Smooth muscle cell of the brain vasculature (primary cell): Measurements from ENCODE around the gene SST.

Experiments used
- DNase-seq: peaks from one replicate; pipeline ENCODE4 v3.0.0-alpha.2; 2012; ENCODE audit warnings: low read depth, low spot score

SST gene

GRCh38 chr3:187629711-187630110 is 40.5 kb downstream of the SST start:
- no peak for DNase-seq

DNA sequence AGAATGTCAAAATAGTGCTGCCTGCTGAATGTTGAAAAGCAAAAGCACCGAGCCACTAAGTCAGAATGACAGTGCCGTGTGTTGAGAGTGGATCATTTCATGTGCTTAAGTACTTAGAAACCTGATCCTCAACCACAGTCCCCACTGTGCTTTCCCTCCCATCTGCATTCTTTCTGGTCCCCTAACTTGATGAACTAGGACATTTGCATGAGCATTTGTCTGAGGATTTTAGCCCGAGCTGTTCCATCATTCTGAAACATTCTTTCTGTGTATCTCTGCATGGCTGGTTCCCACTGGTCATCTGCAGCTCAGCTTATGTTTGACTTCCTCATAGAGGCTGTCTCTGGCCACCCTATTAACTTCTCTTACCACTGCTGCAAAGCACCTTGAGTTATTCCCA is 42.0 kb downstream of the SST start:
- no peak for DNase-seq

- no peak for DNase-seq
Observed at GRCh38 chr3:187626581-187626980, 43.6 kb downstream of the SST start.

DNA sequence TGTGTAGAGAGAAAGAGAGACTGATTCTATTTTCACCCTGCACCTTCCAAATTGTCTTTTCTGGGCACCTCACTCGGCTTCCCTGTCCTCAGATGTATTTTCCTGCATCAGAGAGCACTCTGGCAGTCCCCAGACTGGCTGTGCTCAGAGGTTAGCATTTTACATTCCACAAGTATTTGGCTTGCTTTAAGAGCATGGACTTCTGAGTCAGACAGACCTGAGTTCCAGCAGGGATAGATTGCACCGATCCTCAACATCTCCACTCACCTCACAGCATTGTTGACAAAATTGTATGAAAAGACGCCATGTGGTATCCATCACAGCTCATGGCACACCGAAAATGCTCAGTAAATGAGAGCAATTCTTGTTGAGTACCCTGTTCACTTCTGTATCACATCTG is 45.6 kb downstream of the SST start:
- DNase-seq: no peak

- no peak for DNase-seq
Observed at GRCh38 chr3:187623285-187623814, 46.8 kb downstream of the SST start.

- no peak for DNase-seq
Observed at GRCh38 chr3:187621881-187622280, 48.3 kb downstream of the SST start.

- DNase-seq: no peak
Observed at GRCh38 chr3:187619461-187619860, 50.7 kb downstream of the SST start.
